OCI-LY7 (cell line): ENCODE results near the gene OGDHL. TPM values are rescaled to one million over a fixed set of nuclear protein-coding genes. Genes with fewer than 3 reads are reported as not detected.

ENCODE experiments used
- BruUV-seq: library from RNA; stranded (reverse); fragments of 400-500 nt; replicated peaks from 2 replicates; lab custom pipeline; 2021; lab: Mats Ljungman, UMichigan
- CTCF ChIA-PET: fragments of 300-600 bp; sonication (Branson Sonifier 250); formaldehyde crosslinking; loops from one replicate; lab custom pipeline; 2022; ENCODE audit warnings: antibody characterized with exemption; ENCODE audit not compliant: unreplicated experiment; lab: Charles Lee
- POLR2A ChIA-PET: fragments of 300-600 bp; sonication (Branson Sonifier 250); formaldehyde crosslinking; loops from one replicate; lab custom pipeline; 2022; ENCODE audit warnings: antibody characterized with exemption; lab: Charles Lee
- DNase-seq: peaks from one replicate; pipeline ENCODE4 v3.0.0-alpha.2; 2015; ENCODE audit warnings: low spot score
- H2AFZ ChIP-seq: fragments of 200-600 bp; sonication (generic), shearing (Covaris generic); 2 replicates; pipeline ENCODE4 v1.6.1; 2014; ENCODE audit warnings: mild to moderate bottlenecking, antibody characterized with exemption, low read length, moderate library complexity
- H3K27ac ChIP-seq: fragments of 200-600 bp; sonication (generic); 2 replicates; pipeline ENCODE4 v1.5.1; 2014; ENCODE audit warnings: mixed run types, low read depth, mild to moderate bottlenecking, moderate library complexity, low read length, inconsistent platforms; ENCODE audit not compliant: poor library complexity, severe bottlenecking
- H3K36me3 ChIP-seq: fragments of 200-600 bp; sonication (generic); 2 replicates; pipeline ENCODE4 v1.6.1; 2014; ENCODE audit warnings: mild to moderate bottlenecking, antibody characterized with exemption, low read length, moderate library complexity, mixed read lengths; ENCODE audit not compliant: insufficient read depth
- H3K4me1 ChIP-seq: fragments of 200-600 bp; sonication (generic); 2 replicates; pipeline ENCODE4 v1.5.1; 2014; ENCODE audit warnings: mild to moderate bottlenecking, low read length; ENCODE audit not compliant: insufficient read depth, poor library complexity, severe bottlenecking
- H3K4me2 ChIP-seq: fragments of 200-600 bp; sonication (generic); 2 replicates; pipeline ENCODE4 v1.6.1; 2014; ENCODE audit warnings: mild to moderate bottlenecking, low read length
- H3K4me3 ChIP-seq: fragments of 200-600 bp; sonication (generic); 2 replicates; pipeline ENCODE4 v1.5.1; 2014; ENCODE audit warnings: mild to moderate bottlenecking, low read depth, low read length; ENCODE audit not compliant: poor library complexity, severe bottlenecking
- H3K79me2 ChIP-seq: fragments of 200-600 bp; sonication (generic); 2 replicates; pipeline ENCODE4 v1.6.1; 2016; ENCODE audit warnings: low read depth, mild to moderate bottlenecking, low read length, moderate library complexity, mixed read lengths; ENCODE audit not compliant: insufficient read depth
- H3K9me2 ChIP-seq: fragments of 200-600 bp; sonication (generic); 2 replicates; pipeline ENCODE4 v1.6.1; 2016; ENCODE audit warnings: mild to moderate bottlenecking, low read length, mixed read lengths; ENCODE audit not compliant: insufficient read depth
- H3K9me3 ChIP-seq: fragments of 200-600 bp; sonication (generic); 2 replicates; pipeline ENCODE4 v1.6.1; 2014; ENCODE audit warnings: mild to moderate bottlenecking, mixed run types, low read length, mixed read lengths
- H4K20me1 ChIP-seq: fragments of 200-600 bp; sonication (generic); 2 replicates; pipeline ENCODE4 v1.6.1; 2014; ENCODE audit warnings: mild to moderate bottlenecking, antibody characterized with exemption, low read length, moderate library complexity, mixed read lengths; ENCODE audit not compliant: insufficient read depth
- CTCF ChIP-seq: fragments of 200-600 bp; sonication (generic); conservative IDR thresholded peaks from 2 replicates; pipeline ENCODE4 v1.5.1; 2014; ENCODE audit warnings: mild to moderate bottlenecking, antibody characterized with exemption, low read length, moderate library complexity, mixed read lengths
- EZH2phosphoT487 ChIP-seq: fragments of 200-600 bp; sonication (generic); IDR thresholded peaks from 2 replicates; pipeline ENCODE4 v1.6.1; 2018; ENCODE audit warnings: low read depth, borderline replicate concordance, mild to moderate bottlenecking, mixed run types, antibody characterized with exemption, low read length, moderate library complexity, mixed read lengths
- intact Hi-C: fragments of 100-400 bp; cut with micrococcal nuclease; formaldehyde crosslinking; loops from one replicate; pipeline ENCODE4 v1.10.0; 2022; ENCODE audit not compliant: unreplicated experiment
- total RNA-seq, 2 experiments: library from RNA; depleted of rRNA in 1 of 2; stranded (reverse); fragments of >200 nt in 1 of 2; shearing (Covaris generic) in 1 of 2; gene quantifications; 2 replicates each; pipeline ENCODE4 v1.2.3, GENCODE V29; 2014 to 2022

The OGDHL gene
- total RNA-seq, 2 experiments from 2014 or later = 0.23 TPM; not detected in 1

DNA sequence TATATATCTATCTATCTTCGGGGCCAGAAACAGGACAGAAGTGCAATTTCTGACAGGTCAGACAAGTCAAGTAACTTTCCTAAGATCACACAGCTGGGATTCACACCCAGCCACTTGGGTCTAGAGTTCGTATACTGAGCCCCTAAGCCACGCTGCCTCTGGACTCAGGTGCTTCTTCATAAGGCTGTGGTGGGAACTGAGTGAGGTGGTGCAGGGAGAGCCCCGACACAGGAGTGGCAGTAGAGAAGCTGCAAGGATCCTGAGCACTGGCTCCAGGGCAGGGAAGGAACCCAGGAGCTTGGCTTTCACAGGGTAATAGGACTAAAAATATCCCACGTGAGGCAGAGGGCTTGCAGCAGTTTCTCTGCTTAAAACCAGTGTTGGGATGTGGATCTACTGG is 48.9 kb downstream of the OGDHL start:
- no TSS peak for BruUV-seq
- TF ChIP-seq EZH2phosphoT487 (no peak), CTCF (no peak)
- CTCF ChIA-PET = no interaction called here
- no peaks in the 10 kb centered on the region for H3K4me1 ChIP-seq
- no peaks in the 10 kb centered on the region for H3K9me2 ChIP-seq
- POLR2A ChIA-PET = interaction anchor here (0.6 kb wide), 1 partner anchor 1436 kb away, joined by 3 read pairs; no protein-coding TSS in a partner anchor
- H3K4me2 ChIP-seq = no peak overlapping the region
- H3K36me3 ChIP-seq = no peaks in the 10 kb centered on the region
- H3K79me2 ChIP-seq = no peaks in the 10 kb centered on the region
- intact Hi-C loops = no loop called here
- no peak for DNase-seq
- no peaks in the 10 kb centered on the region for H4K20me1 ChIP-seq
- no peaks in the 10 kb centered on the region for H3K9me3 ChIP-seq
- H3K27ac ChIP-seq = no peak overlapping the region
- H2AFZ ChIP-seq = no peak overlapping the region
- no peak overlapping the region for H3K4me3 ChIP-seq

DNA sequence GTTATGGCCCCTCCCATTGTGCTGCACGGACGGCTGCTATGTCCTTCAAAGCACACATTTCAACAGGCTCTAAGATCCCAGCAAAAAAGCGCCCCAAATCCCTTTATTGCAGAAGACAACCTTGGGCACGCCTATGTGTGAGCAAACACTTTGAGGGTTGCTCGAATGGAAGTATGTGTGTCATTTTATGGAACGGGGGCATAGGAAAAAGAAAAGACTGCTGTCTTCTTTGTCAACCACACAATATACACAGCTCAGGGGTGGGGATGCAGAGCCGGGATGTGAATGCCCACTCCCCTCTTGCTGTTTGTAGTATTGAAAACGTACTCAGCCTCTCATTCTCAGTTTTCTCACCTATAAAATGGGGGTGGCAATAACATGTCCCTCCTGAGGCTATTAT is 50.6 kb downstream of the OGDHL start:
- Histone ChIP-seq H4K20me1 (no peaks in the 10 kb centered on the region), H3K36me3 (no peaks in the 10 kb centered on the region), H3K79me2 (no peaks in the 10 kb centered on the region), H3K9me3 (no peaks in the 10 kb centered on the region), H3K4me1 (no peaks in the 10 kb centered on the region), H3K27ac (no peak overlapping the region), H3K9me2 (no peaks in the 10 kb centered on the region), H3K4me3 (no peak overlapping the region), H3K4me2 (no peak overlapping the region), H2AFZ (no peak overlapping the region)
- TF ChIP-seq EZH2phosphoT487 (no peak), CTCF (no peak)
- ChIA-PET POLR2A (no interaction called here), CTCF (no interaction called here)
- no TSS peak for BruUV-seq
- intact Hi-C loops = no loop called here
- no peak for DNase-seq

DNA sequence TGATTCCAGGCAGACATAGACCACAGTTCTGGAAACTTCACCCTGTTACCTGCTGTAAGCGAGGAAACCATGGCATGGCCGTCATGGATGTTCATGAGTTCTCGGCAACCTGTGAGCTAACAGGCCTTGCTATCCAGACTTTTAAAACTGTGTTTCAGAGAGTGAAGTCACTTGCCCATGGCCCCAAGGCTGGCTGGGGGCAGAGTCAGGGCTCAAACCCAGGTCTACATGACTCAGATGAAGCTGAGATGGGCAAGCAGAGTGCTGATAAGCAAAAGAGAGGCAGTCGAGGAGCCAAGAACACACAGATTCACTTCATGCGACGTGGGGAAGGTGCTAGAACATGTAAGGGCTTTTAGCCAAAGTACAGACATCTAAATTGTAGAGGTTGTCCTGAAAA is 51.2 kb downstream of the OGDHL start:
- TF ChIP-seq EZH2phosphoT487 = no peak
- TF ChIP-seq CTCF = no peak
- no TSS peak for BruUV-seq
- H3K4me3 ChIP-seq = no peak overlapping the region
- no peak overlapping the region for H3K4me2 ChIP-seq
- no peaks in the 10 kb centered on the region for H3K4me1 ChIP-seq
- H3K9me3 ChIP-seq = no peaks in the 10 kb centered on the region
- CTCF ChIA-PET = no interaction called here
- POLR2A ChIA-PET = interaction anchor here (0.6 kb wide), 1 partner anchor 230 kb away, joined by 3 read pairs; no protein-coding TSS in a partner anchor
- H3K79me2 ChIP-seq = no peaks in the 10 kb centered on the region
- no peak overlapping the region for H2AFZ ChIP-seq
- H3K36me3 ChIP-seq = no peaks in the 10 kb centered on the region
- H4K20me1 ChIP-seq = no peaks in the 10 kb centered on the region
- DNase-seq = no peak
- H3K27ac ChIP-seq = no peak overlapping the region
- intact Hi-C loops = no loop called here
- no peaks in the 10 kb centered on the region for H3K9me2 ChIP-seq
